Fibroblast of skin of left biceps (primary cell): Measurements from ENCODE around the gene DNAJC11.
"Not testable (repeated sequence)": the region's sequence is repeated elsewhere in the genome, so short reads cannot be mapped to it uniquely, and the experiment has no call there.

ENCODE experiments used
- DNase-seq, 2 experiments: peaks; one replicate each; pipeline ENCODE4 v3.0.0-alpha.2; 2013; ENCODE audit warnings: low read depth in 2 of 2

The DNAJC11 gene

GRCh38 chr1:6699915-6700314 lies 1.7 kb downstream of the DNAJC11 start:
- not testable (repeated sequence) for DNase-seq

- no peak for DNase-seq
Observed at GRCh38 chr1:6695868-6696267, 5.7 kb downstream of the DNAJC11 start.

DNA sequence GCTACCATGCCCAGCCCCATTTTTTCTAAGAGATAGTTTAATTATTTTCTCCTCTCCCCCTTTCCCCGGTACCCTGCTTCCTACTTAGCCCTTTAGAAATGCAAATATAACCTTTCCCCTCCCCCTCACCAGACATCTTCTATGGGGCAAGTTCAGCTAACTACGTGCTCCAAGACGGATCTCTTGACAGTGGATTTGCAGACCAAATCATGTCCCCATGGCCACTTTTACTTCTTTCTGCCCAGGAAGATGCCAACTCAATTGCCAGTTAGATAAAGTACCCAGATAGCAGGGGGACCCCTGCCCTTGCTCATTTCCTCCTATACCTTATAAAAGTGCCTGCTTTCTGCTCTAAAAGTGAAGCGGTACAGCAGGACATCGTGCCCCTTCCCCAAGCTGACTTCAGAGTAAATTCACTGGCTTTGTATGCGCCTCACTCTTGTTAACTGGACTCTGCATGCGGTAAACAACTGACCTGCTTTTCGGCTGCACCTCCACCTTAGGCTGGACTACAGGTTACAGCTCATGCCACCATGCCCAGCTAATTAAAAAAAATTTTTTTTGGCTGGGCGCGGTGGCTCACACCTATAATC lies 7.4 kb downstream of the DNAJC11 start:
- DNase-seq = no peak

DNA sequence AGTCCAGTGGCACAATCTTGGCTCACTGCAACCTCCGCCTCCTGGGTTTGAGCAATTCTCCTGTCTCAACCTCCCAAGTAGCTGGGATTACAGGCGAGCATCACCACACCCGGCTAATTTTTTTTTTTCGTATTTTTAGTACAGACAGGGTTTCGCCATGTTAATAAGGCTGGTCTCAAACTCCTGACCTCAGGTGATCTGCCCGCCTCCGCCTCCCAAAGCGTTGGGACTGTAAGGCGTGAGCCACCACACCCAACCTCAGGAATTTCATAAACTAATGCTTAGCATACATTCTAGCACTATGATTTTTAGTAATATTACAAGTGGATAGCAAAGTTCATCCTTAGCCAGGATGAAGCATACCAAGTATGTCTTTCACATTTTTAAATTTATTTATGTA lies 8.7 kb downstream of the DNAJC11 start:
- DNase-seq = no peak

- no peak for DNase-seq
Observed at GRCh38 chr1:6691507-6691906, 10.1 kb downstream of the DNAJC11 start.

DNA sequence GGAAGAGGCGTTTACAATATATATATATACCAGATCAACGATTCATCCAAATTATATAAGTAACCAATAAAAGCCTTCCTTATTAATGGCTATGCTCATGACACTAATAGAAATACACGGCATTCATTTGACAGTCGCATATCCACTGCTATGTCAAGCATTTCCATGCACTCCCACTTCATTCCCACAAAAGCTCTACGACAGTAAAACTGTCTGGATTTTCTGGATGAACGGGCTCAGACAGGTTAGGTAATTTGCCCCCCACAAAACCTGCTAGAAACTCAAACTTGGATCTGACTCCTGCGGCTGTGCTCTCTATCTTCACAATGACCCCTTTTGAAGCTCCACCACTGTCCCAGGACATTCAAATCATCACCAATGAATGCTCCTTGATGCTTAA lies 11.4 kb downstream of the DNAJC11 start:
- no peak for DNase-seq

GRCh38 chr1:6688757-6689156 lies 12.9 kb downstream of the DNAJC11 start:
- DNase-seq = no peak

DNA sequence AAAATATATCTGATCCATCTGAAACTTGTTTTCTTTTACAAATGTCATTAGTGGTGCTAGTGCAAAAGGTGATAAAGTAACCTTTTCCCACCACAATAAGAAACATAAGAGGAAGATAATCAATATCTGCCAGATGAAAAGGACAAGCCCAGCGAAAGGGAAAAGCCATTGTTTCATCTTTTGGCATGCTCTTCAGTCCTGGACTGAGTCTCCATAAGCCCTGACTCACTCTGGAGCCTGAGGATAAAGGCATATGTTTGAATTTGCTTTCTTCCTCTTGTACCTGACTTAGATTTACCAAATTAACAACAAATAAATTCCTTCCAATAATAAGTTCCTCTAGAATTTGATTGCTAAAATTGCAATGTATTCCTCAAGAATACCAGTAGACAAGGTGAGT lies 13.6 kb downstream of the DNAJC11 start:
- DNase-seq = no peak

DNA sequence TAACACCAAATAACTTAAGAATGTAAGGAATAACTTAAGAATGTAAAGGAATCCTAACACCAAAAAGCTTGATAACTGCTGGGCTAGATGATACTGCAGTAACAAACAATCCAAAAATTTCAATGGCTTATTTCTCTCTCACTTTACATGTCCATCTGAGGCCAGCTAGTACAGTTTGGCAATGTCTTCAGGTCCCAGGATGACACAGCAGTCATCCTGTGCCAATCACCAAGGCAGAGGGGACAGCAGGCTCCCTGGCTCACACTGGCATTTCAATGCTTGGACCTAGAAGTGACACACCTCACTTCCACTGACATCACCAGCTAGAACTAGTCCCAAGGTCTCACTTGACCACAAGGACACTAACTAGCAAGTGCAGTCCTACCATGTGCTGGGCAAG lies 15.3 kb downstream of the DNAJC11 start:
- DNase-seq = peak in 1 of 2 experiments; percentile 12

DNA sequence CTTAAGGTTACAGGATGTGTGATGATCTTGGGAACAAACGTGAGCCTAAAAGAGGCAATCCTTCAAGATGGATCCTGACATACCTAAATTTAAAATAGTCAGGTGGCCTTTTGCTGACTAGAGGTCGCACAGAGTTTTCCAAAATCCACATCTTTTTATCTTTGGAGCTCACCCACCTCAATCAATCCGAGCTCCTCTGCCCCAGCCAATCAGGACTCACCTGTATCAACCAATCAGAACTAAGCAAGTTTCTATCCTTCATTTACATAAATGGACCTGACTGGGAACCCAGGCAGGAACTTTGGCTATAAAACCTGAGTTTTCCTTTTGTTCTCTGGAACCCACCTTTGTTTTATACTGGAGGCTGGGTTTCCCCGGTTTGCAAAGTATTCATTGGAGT lies 16.2 kb downstream of the DNAJC11 start:
- DNase-seq = no peak

- no peak for DNase-seq
Observed at GRCh38 chr1:6683434-6683833, 18.2 kb downstream of the DNAJC11 start.

GRCh38 chr1:6675941-6676340 lies 25.7 kb downstream of the DNAJC11 start:
- DNase-seq = no peak

- DNase-seq = no peak
Observed at GRCh38 chr1:6674771-6675170, 26.8 kb downstream of the DNAJC11 start.

DNA sequence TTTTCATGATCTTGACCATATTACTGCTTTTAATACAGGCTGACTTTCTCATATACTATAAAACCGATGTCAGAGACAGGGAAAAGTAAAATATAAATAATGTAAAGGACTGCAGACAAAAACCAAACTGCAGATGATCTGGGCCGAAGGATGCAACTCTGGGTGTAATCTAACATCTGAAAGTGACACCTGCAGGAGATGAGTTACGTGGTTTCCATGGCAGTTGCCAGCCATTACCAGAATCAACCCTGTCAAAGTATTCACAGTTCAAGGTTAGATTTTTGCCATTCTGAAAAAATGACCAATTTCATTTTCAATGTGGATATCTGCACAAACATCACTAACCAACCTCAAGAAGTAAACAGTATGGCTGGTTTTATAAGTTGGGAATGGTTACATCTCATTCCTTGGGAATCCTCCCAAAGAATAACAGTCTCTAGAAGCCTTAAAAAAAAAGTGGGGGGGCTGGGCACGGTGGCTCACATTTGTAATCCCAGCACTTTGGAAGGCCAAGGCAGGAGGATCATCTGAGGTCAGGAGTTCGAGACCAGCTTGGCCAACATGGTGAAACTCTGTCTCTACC lies 27.7 kb downstream of the DNAJC11 start:
- no peak for DNase-seq

GRCh38 chr1:6672558-6672957 lies 29.1 kb downstream of the DNAJC11 start:
- DNase-seq = no peak

DNA sequence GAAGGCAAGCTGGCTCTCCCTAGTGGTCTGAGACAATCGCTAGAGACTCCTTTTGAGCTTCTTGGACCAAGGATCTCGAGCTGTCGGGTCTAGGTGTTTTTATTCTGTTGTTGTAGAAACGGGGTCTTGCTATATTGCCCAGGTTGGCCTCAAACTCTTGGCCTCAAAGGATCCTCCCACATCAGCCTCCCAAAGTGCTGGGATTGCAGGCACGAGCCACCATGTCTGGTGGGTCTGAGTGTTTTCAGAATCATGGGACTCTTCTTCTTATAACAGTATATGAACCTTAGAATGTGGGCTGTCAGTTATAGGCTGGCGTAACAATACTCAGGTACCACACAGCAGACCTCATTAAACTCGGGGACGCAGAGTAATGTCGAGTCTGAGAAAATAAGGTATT lies 33.1 kb downstream of the DNAJC11 start:
- no peak for DNase-seq

DNA sequence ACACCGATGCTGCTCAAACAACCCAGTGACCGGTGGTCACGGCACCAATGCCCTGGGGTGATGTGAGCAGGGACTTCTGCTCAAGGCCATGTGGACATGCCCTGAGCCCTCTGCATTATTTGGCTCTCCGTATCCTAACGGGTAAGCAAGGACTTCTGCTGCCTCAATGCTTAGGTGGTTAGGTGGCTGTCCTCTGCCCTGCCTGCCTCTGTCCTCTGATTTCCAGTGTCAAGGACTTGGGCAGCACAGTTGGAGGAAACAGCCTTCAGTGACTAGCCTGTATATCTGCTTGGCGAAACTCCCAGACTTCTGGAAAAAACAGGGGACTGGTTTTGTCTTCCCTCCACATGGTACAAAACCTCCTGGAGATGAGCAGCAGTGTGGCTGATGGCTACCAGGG lies 34.5 kb downstream of the DNAJC11 start:
- DNase-seq = no peak

GRCh38 chr1:6666696-6667095 lies 34.9 kb downstream of the DNAJC11 start:
- no peak for DNase-seq

- not testable (repeated sequence) for DNase-seq
Observed at GRCh38 chr1:6662468-6662867, 39.1 kb downstream of the DNAJC11 start.

DNA sequence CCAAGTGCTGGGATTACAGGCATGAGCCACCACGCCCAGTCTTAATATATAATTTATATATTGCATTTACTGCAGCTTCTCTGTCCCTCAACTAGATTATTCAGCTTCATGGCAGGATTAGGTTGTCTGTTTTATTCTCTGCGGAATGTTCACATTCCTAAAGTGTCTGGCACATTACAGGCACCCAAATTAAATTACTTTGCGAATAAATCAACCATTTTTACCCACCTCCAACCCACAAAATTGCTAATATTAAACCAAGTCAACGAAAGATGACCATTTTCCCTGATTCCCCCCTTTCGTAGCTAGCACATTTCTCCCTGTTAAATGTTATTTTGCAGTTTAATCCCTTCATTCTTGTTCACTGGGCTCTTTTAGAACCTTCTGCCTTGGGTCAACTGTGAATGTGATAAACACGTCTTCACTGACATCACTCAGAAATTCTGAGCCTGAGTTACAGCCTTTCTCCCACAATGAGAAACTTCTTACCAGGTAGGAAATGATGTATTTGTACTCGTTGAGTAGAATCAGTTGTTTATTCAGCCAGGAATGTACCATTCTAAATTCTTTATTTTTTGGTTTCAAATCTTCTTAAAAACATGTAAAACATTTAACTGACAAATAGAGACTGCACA lies 41.1 kb downstream of the DNAJC11 start:
- DNase-seq = no peak

DNA sequence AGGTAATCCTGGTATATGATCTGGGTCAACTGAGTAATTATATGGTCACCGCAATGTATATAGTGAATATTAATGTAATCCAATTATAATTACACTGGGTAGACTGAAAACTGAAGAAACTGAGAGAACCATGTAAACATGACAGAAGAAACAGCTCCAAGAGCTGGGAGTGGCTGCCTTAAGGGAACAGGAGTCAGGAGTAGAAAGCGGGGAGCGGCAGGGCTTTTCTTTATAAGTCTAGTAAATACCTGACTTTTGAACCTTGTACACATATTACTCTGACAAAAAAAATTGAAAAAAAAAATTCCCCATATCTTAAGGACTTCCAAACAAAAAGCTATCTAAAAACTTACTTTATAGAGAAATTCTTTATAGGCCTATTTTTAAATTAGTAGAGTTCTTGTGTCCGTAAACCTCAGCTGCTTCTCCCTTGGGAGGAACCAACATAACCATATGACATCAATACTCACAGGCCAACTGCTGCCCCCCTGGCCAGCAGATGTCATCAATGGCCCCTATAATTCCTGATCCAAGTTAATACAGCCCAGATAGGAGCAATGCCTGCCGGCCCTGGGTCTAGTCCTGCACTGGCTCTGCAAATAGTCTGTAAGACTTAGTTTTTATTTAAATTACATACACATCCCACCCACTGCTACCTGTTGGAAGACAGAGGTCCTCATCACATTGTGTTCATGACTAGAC lies 43.1 kb downstream of the DNAJC11 start:
- DNase-seq = no peak

DNA sequence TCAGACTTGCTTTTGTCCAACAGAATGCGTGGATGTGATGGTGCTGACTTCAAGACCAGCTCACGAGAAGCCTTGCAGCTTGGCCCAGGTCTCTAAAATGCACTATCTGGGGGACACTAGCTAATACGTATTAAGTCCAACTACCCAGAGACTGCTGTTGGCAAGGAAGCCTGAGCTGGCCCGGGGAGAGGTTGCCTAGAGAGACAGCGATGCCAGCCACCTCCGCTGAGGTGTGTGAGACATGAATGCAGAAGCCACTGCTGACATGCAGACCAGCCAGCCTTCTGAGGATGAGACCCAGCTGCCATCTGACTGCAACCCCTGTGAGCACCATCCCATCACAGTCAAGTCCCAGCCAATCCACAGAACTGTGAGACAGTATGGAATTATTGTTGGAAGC lies 44.5 kb downstream of the DNAJC11 start:
- no peak for DNase-seq
